Fibroblast of mammary gland (primary cell): ENCODE data around the gene LAMA2.

ENCODE experiments used
- DNase-seq: peaks from one replicate; pipeline ENCODE4 v3.0.0-alpha.2; 2010; ENCODE audit warnings: low read depth
- H3K4me3 ChIP-seq: 2 replicates; pipeline ENCODE4 v1.5.1; 2011; ENCODE audit warnings: low read depth, mild to moderate bottlenecking, low read length, moderate library complexity; ENCODE audit not compliant: control insufficient read depth
- TF ChIP-seq, protein P1 (sequence below): conservative IDR thresholded peaks from 2 replicates; pipeline ENCODE4 v1.5.1; 2011; ENCODE audit warnings: low read depth, low read length, inconsistent platforms; ENCODE audit not compliant: control insufficient read depth, insufficient read depth

Gene LAMA2

DNA sequence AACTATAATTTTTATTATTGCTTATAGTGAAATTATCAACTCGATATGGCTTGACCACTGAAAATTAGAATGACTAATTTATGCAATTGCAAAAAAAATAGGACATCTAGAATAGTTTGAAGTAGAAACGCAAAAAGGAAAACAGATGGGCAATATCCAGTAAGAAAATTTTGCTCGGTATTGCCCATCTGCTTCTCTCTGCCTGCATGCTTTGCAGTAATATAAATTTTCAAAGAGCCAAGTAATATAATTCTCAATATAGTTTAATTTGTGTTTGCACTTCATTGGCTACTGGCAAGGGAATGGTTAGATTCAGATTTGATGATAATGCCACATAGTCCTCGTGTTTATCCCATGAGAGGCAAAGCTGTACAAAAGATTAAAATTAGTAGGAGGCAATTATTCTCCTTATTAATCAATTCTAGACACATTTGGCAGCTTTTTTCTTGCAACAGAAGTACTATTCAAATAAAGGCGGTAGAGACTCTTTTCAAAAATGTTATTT, 27.3 kb upstream of the LAMA2 start:
- DNase-seq: no peak
- TF ChIP-seq, protein P1, sequence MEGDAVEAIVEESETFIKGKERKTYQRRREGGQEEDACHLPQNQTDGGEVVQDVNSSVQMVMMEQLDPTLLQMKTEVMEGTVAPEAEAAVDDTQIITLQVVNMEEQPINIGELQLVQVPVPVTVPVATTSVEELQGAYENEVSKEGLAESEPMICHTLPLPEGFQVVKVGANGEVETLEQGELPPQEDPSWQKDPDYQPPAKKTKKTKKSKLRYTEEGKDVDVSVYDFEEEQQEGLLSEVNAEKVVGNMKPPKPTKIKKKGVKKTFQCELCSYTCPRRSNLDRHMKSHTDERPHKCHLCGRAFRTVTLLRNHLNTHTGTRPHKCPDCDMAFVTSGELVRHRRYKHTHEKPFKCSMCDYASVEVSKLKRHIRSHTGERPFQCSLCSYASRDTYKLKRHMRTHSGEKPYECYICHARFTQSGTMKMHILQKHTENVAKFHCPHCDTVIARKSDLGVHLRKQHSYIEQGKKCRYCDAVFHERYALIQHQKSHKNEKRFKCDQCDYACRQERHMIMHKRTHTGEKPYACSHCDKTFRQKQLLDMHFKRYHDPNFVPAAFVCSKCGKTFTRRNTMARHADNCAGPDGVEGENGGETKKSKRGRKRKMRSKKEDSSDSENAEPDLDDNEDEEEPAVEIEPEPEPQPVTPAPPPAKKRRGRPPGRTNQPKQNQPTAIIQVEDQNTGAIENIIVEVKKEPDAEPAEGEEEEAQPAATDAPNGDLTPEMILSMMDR: no peak
- no peak overlapping the region for H3K4me3 ChIP-seq

DNA sequence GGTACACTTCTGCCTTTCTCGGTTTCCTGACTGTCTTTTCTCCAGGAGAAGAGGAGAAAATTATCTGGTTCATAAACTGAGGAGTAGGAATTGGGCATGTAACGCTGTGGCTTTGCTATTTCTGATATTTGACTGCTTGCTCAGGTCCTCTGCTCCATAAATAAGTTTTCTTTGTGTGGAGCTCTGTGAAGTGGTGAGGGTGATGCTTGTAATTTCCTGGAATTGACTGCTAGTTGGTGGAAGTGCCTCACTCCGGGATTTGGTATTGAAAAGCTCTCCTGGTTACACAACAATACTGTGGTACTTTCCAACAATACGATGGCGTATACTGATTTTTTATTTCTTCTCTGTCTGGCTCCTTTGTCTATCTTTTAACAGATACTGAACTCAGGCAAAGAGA, 25.1 kb upstream of the LAMA2 start:
- TF ChIP-seq, protein P1: no peak
- H3K4me3 ChIP-seq: no peak overlapping the region
- no peak for DNase-seq

DNA sequence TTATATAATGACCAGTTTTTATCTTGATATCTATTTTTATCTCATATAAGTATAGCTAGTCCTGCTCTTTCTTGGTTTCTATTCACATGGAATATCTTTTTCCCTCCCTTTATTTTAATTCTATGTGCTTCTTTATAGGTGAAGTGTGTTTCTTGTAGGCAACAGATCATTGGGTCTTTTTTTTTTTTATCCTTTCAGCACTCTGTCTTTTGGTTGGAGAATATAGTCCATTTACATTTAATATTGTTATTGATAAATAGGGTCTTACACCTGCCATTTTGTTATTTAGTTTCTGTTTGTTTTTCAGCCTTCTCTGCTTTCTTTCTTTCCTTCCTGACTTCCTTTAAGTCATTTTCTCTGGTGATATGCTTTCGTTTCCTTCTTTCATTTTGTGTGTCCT, 22.2 kb upstream of the LAMA2 start:
- no peak overlapping the region for H3K4me3 ChIP-seq
- TF ChIP-seq, protein P1: no peak

DNA sequence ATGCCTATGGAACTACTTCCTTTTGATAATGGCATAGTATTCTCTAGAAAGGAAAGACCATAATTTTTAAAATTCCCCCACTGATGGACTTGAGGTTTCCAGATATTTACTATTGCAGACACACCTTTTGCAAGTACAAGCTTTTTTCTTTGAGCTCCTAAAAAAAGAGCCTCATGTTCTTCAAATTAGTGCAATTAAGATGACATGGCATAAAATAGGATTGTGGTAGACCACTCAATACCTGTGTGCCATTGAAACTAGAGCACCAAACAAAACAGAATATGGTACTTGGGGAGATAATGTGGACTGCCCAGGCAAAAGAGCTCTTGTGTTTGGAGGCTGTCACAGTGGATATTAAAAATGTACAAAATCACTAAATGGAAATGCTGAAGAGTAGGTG, 19.0 kb upstream of the LAMA2 start:
- TF ChIP-seq, protein P1: no peak
- no peak for DNase-seq
- no peak overlapping the region for H3K4me3 ChIP-seq

More for the DNA sequence above, 22.2 kb upstream of the LAMA2 start:
- no peak for DNase-seq

DNA sequence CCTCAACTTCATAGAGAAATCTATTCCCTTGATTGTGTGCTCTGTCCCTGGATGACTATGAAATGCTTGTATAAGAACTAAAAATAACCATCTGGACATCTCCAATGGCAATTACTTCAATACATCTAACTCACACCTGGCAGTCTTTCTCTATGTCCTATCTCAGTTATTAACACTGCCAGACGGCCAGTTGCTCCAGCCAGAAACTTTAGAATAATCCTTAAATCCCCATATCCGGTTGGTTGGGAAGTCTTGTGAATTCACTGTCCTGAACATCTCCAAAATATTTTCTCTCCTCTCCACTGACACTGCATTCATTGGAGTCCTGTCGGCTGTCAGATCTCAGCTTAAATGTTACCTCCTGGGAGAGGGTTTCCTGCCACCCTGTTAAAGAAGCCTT, 12.2 kb upstream of the LAMA2 start:
- no peak overlapping the region for H3K4me3 ChIP-seq
- DNase-seq: no peak
- TF ChIP-seq, protein P1: no peak

DNA sequence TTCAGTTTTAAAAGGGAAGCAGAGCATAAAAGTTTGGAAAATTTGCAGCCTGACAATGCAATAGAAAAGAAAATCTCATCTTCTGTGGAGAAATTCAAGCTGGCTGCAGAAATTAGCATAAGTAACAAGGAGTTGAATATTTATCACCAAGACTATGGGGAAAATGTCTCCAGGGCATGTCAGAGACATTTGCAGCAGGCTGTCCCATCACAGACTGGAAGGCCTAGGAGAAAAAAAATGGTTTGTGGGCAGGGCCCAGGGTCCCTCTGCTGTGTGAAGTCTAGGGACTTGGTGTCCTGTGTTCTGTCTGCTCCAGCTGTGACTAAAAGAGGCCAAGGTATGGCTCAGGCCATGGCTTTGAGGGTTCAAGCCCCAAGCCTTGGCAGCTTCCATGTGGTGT, 8.1 kb upstream of the LAMA2 start:
- TF ChIP-seq, protein P1: no peak
- DNase-seq: no peak
- H3K4me3 ChIP-seq: no peak overlapping the region

DNA sequence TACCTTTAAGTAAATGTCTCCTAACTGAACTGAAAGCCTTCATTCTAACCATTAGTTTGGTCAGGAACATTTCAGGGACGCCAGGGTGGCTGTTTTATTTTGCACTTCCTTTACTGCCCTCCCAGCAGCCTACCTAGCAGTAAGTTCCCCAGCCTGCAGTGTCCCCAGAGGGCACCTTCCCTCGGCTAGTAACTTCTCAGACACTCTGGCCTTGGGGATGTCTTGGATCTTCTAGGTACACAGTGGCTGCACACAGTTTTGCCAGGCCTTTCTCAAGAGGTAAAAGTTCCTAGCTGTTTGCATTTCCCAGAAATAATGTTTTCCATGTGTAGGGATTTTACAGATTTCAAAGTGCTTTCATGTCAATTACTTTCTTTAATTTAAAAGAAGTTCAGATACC, 378 bp upstream of the LAMA2 start:
- DNase-seq: no peak

More for the DNA sequence above, 378 bp upstream of the LAMA2 start:
- TF ChIP-seq, protein P1: no peak
- H3K4me3 ChIP-seq: peak overlapping the region; percentile 54
